SK-N-SH treated with all-trans-retinoic acid at 6 μM for 48 hours (cell line): ENCODE results near the gene DIPK1A.

Experiments used
- ARNTL ChIP-seq: fragments of 450-650 bp; formaldehyde crosslinking; IDR thresholded peaks from 2 replicates; pipeline ENCODE4 v1.5.0; 2020; ENCODE audit warnings: low read depth, mild to moderate bottlenecking, moderate library complexity, borderline replicate concordance
- BACH2 ChIP-seq: fragments of 250-450 bp; sonication (Bioruptor Pico); IDR thresholded peaks from 2 replicates; pipeline ENCODE4 v1.9.0; 2021; ENCODE audit warnings: mild to moderate bottlenecking, borderline replicate concordance
- ESRRG ChIP-seq: fragments of 250-450 bp; sonication (Bioruptor Pico); IDR thresholded peaks from 2 replicates; pipeline ENCODE4 v1.6.1; 2021; ENCODE audit warnings: mild to moderate bottlenecking
- GLIS3 ChIP-seq: fragments of 250-450 bp; sonication (Bioruptor Pico); IDR thresholded peaks from 2 replicates; pipeline ENCODE4 v1.5.0; 2020; ENCODE audit warnings: mild to moderate bottlenecking, moderate library complexity
- OSR1 ChIP-seq: fragments of 250-450 bp; sonication (Bioruptor Pico); IDR thresholded peaks from 2 replicates; pipeline ENCODE4 v1.8.0; 2022; ENCODE audit warnings: moderate library complexity, mild to moderate bottlenecking, inconsistent platforms
- PPARA ChIP-seq: fragments of 250-450 bp; sonication (Bioruptor Pico); IDR thresholded peaks from 2 replicates; pipeline ENCODE4 v1.5.0; 2020; ENCODE audit warnings: mild to moderate bottlenecking, borderline replicate concordance
- RARB ChIP-seq: fragments of 250-450 bp; sonication (Bioruptor Pico); IDR thresholded peaks from 2 replicates; pipeline ENCODE4 v1.8.0; 2021; ENCODE audit warnings: mild to moderate bottlenecking, moderate library complexity
- SNAI2 ChIP-seq: fragments of 250-450 bp; sonication (Bioruptor Pico); IDR thresholded peaks from 2 replicates; pipeline ENCODE4 v1.5.0; 2020; ENCODE audit warnings: mild to moderate bottlenecking, moderate library complexity
- TOX ChIP-seq: fragments of 250-450 bp; sonication (Bioruptor Pico); IDR thresholded peaks from 2 replicates; pipeline ENCODE4 v1.8.0; 2021; ENCODE audit warnings: mild to moderate bottlenecking, moderate library complexity, borderline replicate concordance
- ZFP3 ChIP-seq: fragments of 250-450 bp; sonication (Bioruptor Pico); IDR thresholded peaks from 2 replicates; pipeline ENCODE4 v1.5.0; 2020; ENCODE audit warnings: mild to moderate bottlenecking, moderate library complexity
- TF ChIP-seq, protein P1 (sequence below): fragments of 250-450 bp; sonication (Bioruptor Pico); IDR thresholded peaks from 2 replicates; pipeline ENCODE4 v1.8.0; 2020; ENCODE audit warnings: mild to moderate bottlenecking, moderate library complexity, borderline replicate concordance
- TF ChIP-seq, protein P2 (sequence below): fragments of 250-450 bp; sonication (Bioruptor Pico); IDR thresholded peaks from 2 replicates; pipeline ENCODE4 v1.5.1; 2020; ENCODE audit warnings: low read depth, mild to moderate bottlenecking, moderate library complexity
- TF ChIP-seq, protein P3 (sequence below): fragments of 250-450 bp; sonication (Bioruptor Pico); IDR thresholded peaks from 2 replicates; pipeline ENCODE4 v1.5.0; 2020; ENCODE audit warnings: mild to moderate bottlenecking, moderate library complexity
- TF ChIP-seq, protein P4 (sequence below): fragments of 250-450 bp; sonication (Bioruptor Pico); IDR thresholded peaks from 2 replicates; pipeline ENCODE4 v1.8.0; 2021; ENCODE audit warnings: low read depth, mild to moderate bottlenecking, moderate library complexity, borderline replicate concordance

DNA sequence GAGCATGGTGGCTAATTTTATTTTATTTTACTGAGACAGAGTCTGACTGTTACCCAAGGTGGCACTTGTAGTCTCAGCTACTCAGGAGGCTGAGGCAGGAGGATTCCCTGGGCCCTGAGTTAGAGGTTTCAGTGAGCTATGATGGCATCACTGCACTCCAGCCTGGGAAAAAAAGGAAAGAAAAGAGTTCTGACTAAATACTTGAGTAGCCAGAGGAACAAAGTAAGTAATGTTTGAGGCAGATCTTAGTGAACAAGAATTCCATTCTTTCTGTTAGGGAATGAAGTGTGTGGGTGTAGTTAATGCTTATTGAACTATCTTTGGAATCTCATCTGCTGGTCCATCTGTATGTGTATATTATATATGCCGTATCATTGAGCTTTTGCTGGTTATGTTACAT is 163.3 kb downstream of the DIPK1A start:
- TF ChIP-seq, protein P1, sequence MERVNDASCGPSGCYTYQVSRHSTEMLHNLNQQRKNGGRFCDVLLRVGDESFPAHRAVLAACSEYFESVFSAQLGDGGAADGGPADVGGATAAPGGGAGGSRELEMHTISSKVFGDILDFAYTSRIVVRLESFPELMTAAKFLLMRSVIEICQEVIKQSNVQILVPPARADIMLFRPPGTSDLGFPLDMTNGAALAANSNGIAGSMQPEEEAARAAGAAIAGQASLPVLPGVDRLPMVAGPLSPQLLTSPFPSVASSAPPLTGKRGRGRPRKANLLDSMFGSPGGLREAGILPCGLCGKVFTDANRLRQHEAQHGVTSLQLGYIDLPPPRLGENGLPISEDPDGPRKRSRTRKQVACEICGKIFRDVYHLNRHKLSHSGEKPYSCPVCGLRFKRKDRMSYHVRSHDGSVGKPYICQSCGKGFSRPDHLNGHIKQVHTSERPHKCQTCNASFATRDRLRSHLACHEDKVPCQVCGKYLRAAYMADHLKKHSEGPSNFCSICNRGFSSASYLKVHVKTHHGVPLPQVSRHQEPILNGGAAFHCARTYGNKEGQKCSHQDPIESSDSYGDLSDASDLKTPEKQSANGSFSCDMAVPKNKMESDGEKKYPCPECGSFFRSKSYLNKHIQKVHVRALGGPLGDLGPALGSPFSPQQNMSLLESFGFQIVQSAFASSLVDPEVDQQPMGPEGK (CRISPR knock-in tag), result no peak
- no peak for TF ChIP-seq BACH2 (CRISPR knock-in tag)
- no peak for TF ChIP-seq SNAI2 (CRISPR knock-in tag)
- TF ChIP-seq, protein P2, sequence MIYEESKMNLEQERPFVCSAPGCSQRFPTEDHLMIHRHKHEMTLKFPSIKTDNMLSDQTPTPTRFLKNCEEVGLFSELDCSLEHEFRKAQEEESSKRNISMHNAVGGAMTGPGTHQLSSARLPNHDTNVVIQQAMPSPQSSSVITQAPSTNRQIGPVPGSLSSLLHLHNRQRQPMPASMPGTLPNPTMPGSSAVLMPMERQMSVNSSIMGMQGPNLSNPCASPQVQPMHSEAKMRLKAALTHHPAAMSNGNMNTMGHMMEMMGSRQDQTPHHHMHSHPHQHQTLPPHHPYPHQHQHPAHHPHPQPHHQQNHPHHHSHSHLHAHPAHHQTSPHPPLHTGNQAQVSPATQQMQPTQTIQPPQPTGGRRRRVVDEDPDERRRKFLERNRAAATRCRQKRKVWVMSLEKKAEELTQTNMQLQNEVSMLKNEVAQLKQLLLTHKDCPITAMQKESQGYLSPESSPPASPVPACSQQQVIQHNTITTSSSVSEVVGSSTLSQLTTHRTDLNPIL (CRISPR knock-in tag), result no peak
- no peak for TF ChIP-seq OSR1 (CRISPR knock-in tag)
- TF ChIP-seq ARNTL (CRISPR knock-in tag), result no peak
- TF ChIP-seq PPARA (CRISPR knock-in tag), result no peak
- TF ChIP-seq ESRRG (CRISPR knock-in tag), result no peak
- TF ChIP-seq RARB (CRISPR knock-in tag), result no peak
- TF ChIP-seq, protein P3, sequence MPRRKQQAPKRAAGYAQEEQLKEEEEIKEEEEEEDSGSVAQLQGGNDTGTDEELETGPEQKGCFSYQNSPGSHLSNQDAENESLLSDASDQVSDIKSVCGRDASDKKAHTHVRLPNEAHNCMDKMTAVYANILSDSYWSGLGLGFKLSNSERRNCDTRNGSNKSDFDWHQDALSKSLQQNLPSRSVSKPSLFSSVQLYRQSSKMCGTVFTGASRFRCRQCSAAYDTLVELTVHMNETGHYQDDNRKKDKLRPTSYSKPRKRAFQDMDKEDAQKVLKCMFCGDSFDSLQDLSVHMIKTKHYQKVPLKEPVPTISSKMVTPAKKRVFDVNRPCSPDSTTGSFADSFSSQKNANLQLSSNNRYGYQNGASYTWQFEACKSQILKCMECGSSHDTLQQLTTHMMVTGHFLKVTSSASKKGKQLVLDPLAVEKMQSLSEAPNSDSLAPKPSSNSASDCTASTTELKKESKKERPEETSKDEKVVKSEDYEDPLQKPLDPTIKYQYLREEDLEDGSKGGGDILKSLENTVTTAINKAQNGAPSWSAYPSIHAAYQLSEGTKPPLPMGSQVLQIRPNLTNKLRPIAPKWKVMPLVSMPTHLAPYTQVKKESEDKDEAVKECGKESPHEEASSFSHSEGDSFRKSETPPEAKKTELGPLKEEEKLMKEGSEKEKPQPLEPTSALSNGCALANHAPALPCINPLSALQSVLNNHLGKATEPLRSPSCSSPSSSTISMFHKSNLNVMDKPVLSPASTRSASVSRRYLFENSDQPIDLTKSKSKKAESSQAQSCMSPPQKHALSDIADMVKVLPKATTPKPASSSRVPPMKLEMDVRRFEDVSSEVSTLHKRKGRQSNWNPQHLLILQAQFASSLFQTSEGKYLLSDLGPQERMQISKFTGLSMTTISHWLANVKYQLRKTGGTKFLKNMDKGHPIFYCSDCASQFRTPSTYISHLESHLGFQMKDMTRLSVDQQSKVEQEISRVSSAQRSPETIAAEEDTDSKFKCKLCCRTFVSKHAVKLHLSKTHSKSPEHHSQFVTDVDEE, result no peak
- no peak for TF ChIP-seq GLIS3
- TF ChIP-seq, protein P4, sequence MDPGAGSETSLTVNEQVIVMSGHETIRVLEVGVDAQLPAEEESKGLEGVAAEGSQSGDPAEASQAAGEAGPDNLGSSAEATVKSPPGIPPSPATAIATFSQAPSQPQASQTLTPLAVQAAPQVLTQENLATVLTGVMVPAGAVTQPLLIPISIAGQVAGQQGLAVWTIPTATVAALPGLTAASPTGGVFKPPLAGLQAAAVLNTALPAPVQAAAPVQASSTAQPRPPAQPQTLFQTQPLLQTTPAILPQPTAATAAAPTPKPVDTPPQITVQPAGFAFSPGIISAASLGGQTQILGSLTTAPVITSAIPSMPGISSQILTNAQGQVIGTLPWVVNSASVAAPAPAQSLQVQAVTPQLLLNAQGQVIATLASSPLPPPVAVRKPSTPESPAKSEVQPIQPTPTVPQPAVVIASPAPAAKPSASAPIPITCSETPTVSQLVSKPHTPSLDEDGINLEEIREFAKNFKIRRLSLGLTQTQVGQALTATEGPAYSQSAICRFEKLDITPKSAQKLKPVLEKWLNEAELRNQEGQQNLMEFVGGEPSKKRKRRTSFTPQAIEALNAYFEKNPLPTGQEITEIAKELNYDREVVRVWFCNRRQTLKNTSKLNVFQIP (CRISPR knock-in tag), result no peak
- TF ChIP-seq ZFP3 (CRISPR knock-in tag), result no peak
- no peak for TF ChIP-seq TOX (CRISPR knock-in tag)
